K562 (cell line): Measurements from ENCODE around the gene ABCB6. TPM values are rescaled to one million over a fixed set of nuclear protein-coding genes. Genes with fewer than 3 reads are reported as not detected.
A peak's percentile ranks its signal among the peaks of the same experiment; 100 is the strongest.

Experiments
- ESRRA ChIP-seq: fragments of 450-650 bp; IDR thresholded peaks from 2 replicates; pipeline ENCODE4 v1.6.1; 2014; ENCODE audit warnings: low read depth, mild to moderate bottlenecking, moderate library complexity, borderline replicate concordance
- JUND ChIP-seq, 2 experiments: IDR thresholded peaks; 2 replicates in 1 of 2; 3 replicates in 1 of 2; pipeline ENCODE4 v1.6.1; 2011; ENCODE audit warnings: borderline replicate concordance in 2 of 2, low read depth in 2 of 2, low read length in 2 of 2, improper control_type of control experiment in 1 of 2, missing biosample characterization in 1 of 2, missing genetic modification characterization in 1 of 2, missing genetic modification reagents in 1 of 2
- KDM1A ChIP-seq, 2 experiments: fragments of 450-650 bp; IDR thresholded peaks; 2 replicates each; pipeline ENCODE4 v1.6.1; 2016; ENCODE audit warnings: mild to moderate bottlenecking in 2 of 2
- MAFG ChIP-seq: fragments of 450-650 bp; conservative IDR thresholded peaks from 2 replicates; pipeline ENCODE4 v1.6.1; 2016; ENCODE audit warnings: missing genetic modification characterization, missing compliant biosample characterization
- POLR2H ChIP-seq: IDR thresholded peaks from 2 replicates; pipeline ENCODE4 v1.6.1; 2016; ENCODE audit warnings: missing genetic modification characterization, low read depth, mild to moderate bottlenecking, control low read depth, missing compliant biosample characterization, moderate library complexity
- polyA plus RNA-seq, 8 experiments: library from polyadenylated mRNA; depleted of rRNA in 4 of 8; stranded (reverse) in 5 of 8; unstranded in 3 of 8; fragments of >200 nt; fragmentation: Nextera tagmentation in 2 of 8; fragmentation: Illumina TruSeq in 1 of 8; extraction: Ambion mirVana in 2 of 8; extraction: Trizol in 1 of 8; gene quantifications; 2 replicates each; pipeline versions ENCODE4 v1.2.1 to v1.2.3, GENCODE V29; 2011 to 2014; ENCODE audit warnings: inconsistent platforms in 1 of 8, missing spikeins in 1 of 8
- total RNA-seq, 7 experiments: library from RNA; depleted of rRNA in 6 of 7; stranded (reverse); fragments of >200 nt in 6 of 7; fragmentation: Illumina TruSeq in 2 of 7; extraction: Trizol in 2 of 7; gene quantifications; 2 replicates each; pipeline versions ENCODE4 v1.2.1 to v1.2.3, GENCODE V29; 2011 to 2021; ENCODE audit warnings: low replicate concordance in 1 of 7
- TF ChIP-seq, protein P1 (sequence below), 2 experiments: fragments of 450-650 bp in 1 of 2; sonication (generic) in 1 of 2; formaldehyde crosslinking in 1 of 2; IDR thresholded peaks; 2 replicates each; pipeline versions ENCODE4 v1.7.1 to v1.9.0; 2016 to 2022; ENCODE audit warnings: inconsistent platforms in 1 of 2, mild to moderate bottlenecking in 1 of 2, missing genetic modification reagents in 1 of 2

The ABCB6 gene
- total and polyA plus RNA-seq, 9 of the 15 experiments (the other 6 are each of a cell fraction or from before 2014, with no cell fraction given) = 3.7 to 29.8 (median 16.8) TPM

- TF ChIP-seq JUND (IDR thresholded peaks at IDR 0.05; ENCODE audit: borderline replicate concordance, low read depth, low read length) = no peak
- peak; percentile 33; the same call in 1 of the 3 replicates for TF ChIP-seq JUND (tag; IDR thresholded peaks at IDR 0.05; ENCODE audit: borderline replicate concordance, low read depth, low read length)
- TF ChIP-seq, protein P1, sequence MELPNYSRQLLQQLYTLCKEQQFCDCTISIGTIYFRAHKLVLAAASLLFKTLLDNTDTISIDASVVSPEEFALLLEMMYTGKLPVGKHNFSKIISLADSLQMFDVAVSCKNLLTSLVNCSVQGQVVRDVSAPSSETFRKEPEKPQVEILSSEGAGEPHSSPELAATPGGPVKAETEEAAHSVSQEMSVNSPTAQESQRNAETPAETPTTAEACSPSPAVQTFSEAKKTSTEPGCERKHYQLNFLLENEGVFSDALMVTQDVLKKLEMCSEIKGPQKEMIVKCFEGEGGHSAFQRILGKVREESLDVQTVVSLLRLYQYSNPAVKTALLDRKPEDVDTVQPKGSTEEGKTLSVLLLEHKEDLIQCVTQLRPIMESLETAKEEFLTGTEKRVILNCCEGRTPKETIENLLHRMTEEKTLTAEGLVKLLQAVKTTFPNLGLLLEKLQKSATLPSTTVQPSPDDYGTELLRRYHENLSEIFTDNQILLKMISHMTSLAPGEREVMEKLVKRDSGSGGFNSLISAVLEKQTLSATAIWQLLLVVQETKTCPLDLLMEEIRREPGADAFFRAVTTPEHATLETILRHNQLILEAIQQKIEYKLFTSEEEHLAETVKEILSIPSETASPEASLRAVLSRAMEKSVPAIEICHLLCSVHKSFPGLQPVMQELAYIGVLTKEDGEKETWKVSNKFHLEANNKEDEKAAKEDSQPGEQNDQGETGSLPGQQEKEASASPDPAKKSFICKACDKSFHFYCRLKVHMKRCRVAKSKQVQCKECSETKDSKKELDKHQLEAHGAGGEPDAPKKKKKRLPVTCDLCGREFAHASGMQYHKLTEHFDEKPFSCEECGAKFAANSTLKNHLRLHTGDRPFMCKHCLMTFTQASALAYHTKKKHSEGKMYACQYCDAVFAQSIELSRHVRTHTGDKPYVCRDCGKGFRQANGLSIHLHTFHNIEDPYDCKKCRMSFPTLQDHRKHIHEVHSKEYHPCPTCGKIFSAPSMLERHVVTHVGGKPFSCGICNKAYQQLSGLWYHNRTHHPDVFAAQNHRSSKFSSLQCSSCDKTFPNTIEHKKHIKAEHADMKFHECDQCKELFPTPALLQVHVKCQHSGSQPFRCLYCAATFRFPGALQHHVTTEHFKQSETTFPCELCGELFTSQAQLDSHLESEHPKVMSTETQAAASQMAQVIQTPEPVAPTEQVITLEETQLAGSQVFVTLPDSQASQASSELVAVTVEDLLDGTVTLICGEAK (IDR thresholded peaks at IDR 0.05) = no peak
- TF ChIP-seq, protein P1 (CRISPR knock-in tag; IDR thresholded peaks at IDR 0.05) = no peak
- no peak for TF ChIP-seq POLR2H
- TF ChIP-seq MAFG (tag) = peak; percentile 57
- TF ChIP-seq KDM1A (IDR thresholded peaks at IDR 0.05) = peak; percentile 52 to 58; a peak in 2 of 4 replicates
- peak; percentile 72 for TF ChIP-seq ESRRA
Observed at GRCh38 chr2:219254590-219255201, 35.9 kb upstream of the ABCB6 start (continued).
